Measurements from ENCODE around the gene SERTM2.

The SERTM2 gene

GRCh38 chrX:111561851-111562250 is 50.4 kb downstream of the SERTM2 start:
- DNase-seq: no peak

DNA sequence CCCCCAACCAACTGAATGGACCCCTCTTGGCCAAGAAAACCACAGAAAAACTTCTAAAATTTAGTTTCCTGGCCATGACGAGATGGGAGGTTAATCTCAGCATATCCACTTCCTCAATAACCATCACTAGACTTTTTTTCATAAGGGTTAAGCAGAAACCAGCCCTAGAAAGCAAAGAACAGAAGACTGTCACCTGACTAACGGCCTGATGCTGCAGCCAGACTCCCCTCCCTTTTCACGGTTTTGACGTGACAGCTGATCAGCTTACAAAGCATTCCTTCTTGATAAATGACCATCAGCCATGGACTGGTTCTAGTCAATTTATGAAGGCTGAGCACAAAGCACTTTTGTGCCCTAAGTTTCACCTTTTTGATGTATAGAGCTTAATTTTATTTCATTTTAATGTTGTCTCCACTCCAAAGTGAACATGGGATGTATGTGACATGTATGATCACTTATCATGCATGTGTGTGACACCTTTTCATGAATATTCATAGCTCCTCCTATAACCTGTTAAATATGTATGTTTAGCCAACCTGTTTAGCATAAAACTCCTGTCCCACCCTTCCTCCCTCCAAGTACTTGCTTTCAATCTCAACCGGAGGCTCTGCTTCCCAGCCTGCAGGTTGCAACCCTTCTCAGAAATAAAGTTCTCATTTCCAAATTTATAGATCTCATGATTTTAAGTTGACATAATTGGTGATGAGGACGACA is 56.3 kb downstream of the SERTM2 start:
- no peak for DNase-seq

DNA sequence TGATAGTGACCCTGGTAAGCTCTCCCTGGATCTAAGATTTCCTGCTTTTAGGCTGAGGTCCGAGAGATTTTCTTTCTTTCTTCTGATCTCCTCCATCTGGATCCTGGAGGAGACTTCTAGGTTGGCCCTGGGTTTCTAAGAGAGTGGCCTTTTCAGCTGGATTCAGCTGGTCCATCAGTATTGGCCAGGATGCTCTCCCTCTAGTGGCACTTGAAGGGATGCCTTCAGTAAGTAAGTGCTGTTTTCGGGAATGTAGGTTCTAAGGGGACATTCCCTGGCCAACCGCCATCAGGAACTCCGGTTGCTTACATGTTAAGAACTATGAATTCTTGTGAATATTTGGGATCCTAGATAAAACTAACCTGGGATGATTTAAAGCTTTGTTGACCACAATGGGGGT is 56.9 kb downstream of the SERTM2 start:
- peak; percentile 0 for DNase-seq

GRCh38 chrX:111568817-111569216 is 57.4 kb downstream of the SERTM2 start:
- DNase-seq: no peak
